IMR-90 (cell line): ENCODE results near the gene KAZN. TPM values are rescaled to one million over a fixed set of nuclear protein-coding genes. Genes with fewer than 3 reads are reported as not detected.

Experiments used
- ATAC-seq: fragments of 200-7000 bp; cut with Tn5 transposase; 2 replicates; pipeline ENCODE4 v1.9.1; 2020; ENCODE audit warnings: low read depth, mild to moderate bottlenecking, moderate library complexity
- BruUV-seq: library from RNA; stranded (reverse); fragments of 400-500 nt; replicated peaks from 2 replicates; lab custom pipeline; 2021; lab: Mats Ljungman, UMichigan
- CTCF ChIA-PET: fragments of 300-600 bp; formaldehyde crosslinking; extraction: SDS; loops from one replicate; lab custom pipeline; 2021; ENCODE audit warnings: antibody characterized with exemption; lab: Yijun Ruan, JAX
- POLR2A ChIA-PET: fragments of 300-600 bp; sonication (Branson Sonifier 250); formaldehyde crosslinking; loops from one replicate; lab custom pipeline; 2022; ENCODE audit warnings: antibody characterized with exemption; ENCODE audit not compliant: unreplicated experiment; lab: Charles Lee
- DNase-seq: peaks from one replicate; pipeline ENCODE4 v3.0.0; 2013
- H2AFZ ChIP-seq: replicated peaks from 2 replicates; pipeline ENCODE3; 2013; ENCODE audit warnings: low read length, mild to moderate bottlenecking; ENCODE audit not compliant: poor library complexity
- H2AK5ac ChIP-seq: 2 replicates; pipeline ENCODE4 v1.6.1; 2013; ENCODE audit warnings: low read depth, low read length, inconsistent platforms
- H2AK9ac ChIP-seq: replicated peaks from 2 replicates; pipeline ENCODE3; 2013; ENCODE audit warnings: mild to moderate bottlenecking, low read depth, low read length, moderate library complexity; ENCODE audit not compliant: poor library complexity
- H2BK120ac ChIP-seq: 2 replicates; pipeline ENCODE4 v1.6.1; 2013; ENCODE audit warnings: low read depth, low read length, inconsistent platforms
- H2BK15ac ChIP-seq: 3 replicates; pipeline ENCODE4 v1.6.1; 2013; ENCODE audit warnings: low read depth, low read length, inconsistent platforms
- H2BK20ac ChIP-seq: 2 replicates; pipeline ENCODE4 v1.6.1; 2013; ENCODE audit warnings: low read depth, mild to moderate bottlenecking, inconsistent platforms, low read length, moderate library complexity
- H2BK5ac ChIP-seq: 2 replicates; pipeline ENCODE4 v1.6.1; 2013; ENCODE audit warnings: mild to moderate bottlenecking, low read depth, low read length, inconsistent platforms; ENCODE audit not compliant: poor library complexity, severe bottlenecking
- H3K14ac ChIP-seq: replicated peaks from 2 replicates; pipeline ENCODE4 v1.6.1; 2013; ENCODE audit warnings: low read depth, low read length, inconsistent platforms
- H3K18ac ChIP-seq: 2 replicates; pipeline ENCODE4 v1.6.1; 2013; ENCODE audit warnings: low read depth, low read length, control low read depth
- H3K23ac ChIP-seq: 2 replicates; pipeline ENCODE4 v1.6.1; 2013; ENCODE audit warnings: low read depth, low read length, inconsistent platforms
- H3K27ac ChIP-seq: 2 replicates; pipeline ENCODE4 v1.5.1; 2013; ENCODE audit warnings: mild to moderate bottlenecking, control low read depth, low read length; ENCODE audit not compliant: insufficient read depth
- H3K27me3 ChIP-seq: 2 replicates; pipeline ENCODE4 v1.6.1; 2013; ENCODE audit warnings: low read length; ENCODE audit not compliant: control insufficient read depth, insufficient read depth
- H3K36me3 ChIP-seq: 2 replicates; pipeline ENCODE4 v1.6.1; 2013; ENCODE audit warnings: low read length, mixed read lengths; ENCODE audit not compliant: control insufficient read depth, insufficient read depth
- H3K4ac ChIP-seq: 2 replicates; pipeline ENCODE4 v1.6.1; 2013; ENCODE audit warnings: low read depth, low read length, inconsistent platforms
- H3K4me1 ChIP-seq: 2 replicates; pipeline ENCODE4 v1.6.1; 2013; ENCODE audit warnings: low read length, mixed read lengths; ENCODE audit not compliant: control insufficient read depth, insufficient read depth
- H3K4me2 ChIP-seq: 2 replicates; pipeline ENCODE4 v1.6.1; 2013; ENCODE audit warnings: low read depth, mild to moderate bottlenecking, control low read depth, low read length, moderate library complexity
- H3K4me3 ChIP-seq: 2 replicates; pipeline ENCODE4 v1.5.1; 2013; ENCODE audit warnings: low read depth, mild to moderate bottlenecking, control low read depth, low read length, moderate library complexity; ENCODE audit not compliant: insufficient read depth
- H3K56ac ChIP-seq: 2 replicates; pipeline ENCODE4 v1.6.1; 2013; ENCODE audit warnings: low read length, inconsistent platforms; ENCODE audit not compliant: insufficient read depth; ENCODE audit errors: extremely low read depth
- H3K79me1 ChIP-seq, 2 experiments: 2 replicates each; pipeline ENCODE4 v1.6.1; 2013; ENCODE audit warnings: low read length in 2 of 2, inconsistent platforms in 1 of 2, low read depth in 1 of 2
- H3K9ac ChIP-seq: 2 replicates; pipeline ENCODE4 v1.6.1; 2013; ENCODE audit warnings: low read depth, low read length, control low read depth
- H3K9me1 ChIP-seq: 2 replicates; pipeline ENCODE4 v1.6.1; 2013; ENCODE audit warnings: low read length, inconsistent platforms; ENCODE audit not compliant: insufficient read depth
- H3K9me3 ChIP-seq: 2 replicates; pipeline ENCODE4 v1.6.1; 2013; ENCODE audit warnings: low read length; ENCODE audit not compliant: control insufficient read depth, insufficient read depth
- H4K20me1 ChIP-seq: 2 replicates; pipeline ENCODE4 v1.6.1; 2013; ENCODE audit warnings: low read length, inconsistent platforms; ENCODE audit not compliant: insufficient read depth
- H4K5ac ChIP-seq: 2 replicates; pipeline ENCODE4 v1.6.1; 2013; ENCODE audit warnings: mild to moderate bottlenecking, low read depth, low read length, control low read depth
- H4K8ac ChIP-seq, 2 experiments: 2 replicates each; pipeline ENCODE4 v1.6.1; 2013; ENCODE audit warnings: low read depth in 2 of 2, low read length in 2 of 2, control low read depth in 1 of 2, inconsistent platforms in 1 of 2
- H4K91ac ChIP-seq: 2 replicates; pipeline ENCODE4 v1.6.1; 2013; ENCODE audit warnings: low read depth, low read length, inconsistent platforms; ENCODE audit not compliant: insufficient read depth
- FOS ChIP-seq: fragments of 150-350 bp; IDR thresholded peaks from 2 replicates; pipeline ENCODE4 v1.6.1; 2016; ENCODE audit warnings: low read depth, low read length
- POLR2A ChIP-seq: IDR thresholded peaks from 2 replicates; pipeline ENCODE4 v1.6.1; 2012; ENCODE audit warnings: mild to moderate bottlenecking, low read depth, low read length
- RAD21 ChIP-seq: IDR thresholded peaks from 2 replicates; pipeline ENCODE4 v1.6.1; 2012; ENCODE audit warnings: low read length, improper control_type of control experiment
- RCOR1 ChIP-seq: IDR thresholded peaks from 2 replicates; pipeline ENCODE4 v1.6.1; 2012; ENCODE audit warnings: mild to moderate bottlenecking, low read length, improper control_type of control experiment; ENCODE audit not compliant: insufficient replicate concordance
- SMC3 ChIP-seq: fragments of 150-350 bp; IDR thresholded peaks from 2 replicates; pipeline ENCODE4 v1.6.1; 2016; ENCODE audit warnings: low read depth, mild to moderate bottlenecking, antibody characterized with exemption, low read length, moderate library complexity
- WGBS, 2 experiments: methylation state at CpG; one replicate each; pipeline versions ENCODE4 v1.1.5 to v1.1.7; 2013; ENCODE audit warnings: missing lambda C conversion rate in 2 of 2; ENCODE audit not compliant: insufficient read length in 1 of 2; ENCODE audit errors: extremely low coverage in 2 of 2; 5-methylcytosine and 5-hydroxymethylcytosine counted together
- dilution Hi-C: fragments of 300-500 bp; cut with HindIII; formaldehyde crosslinking; loops from one replicate; pipeline ENCODE4 v1.14.3; 2018; ENCODE audit warnings: low sequenced_read_pairs; ENCODE audit not compliant: unreplicated experiment
- in situ Hi-C: fragments of 300-500 bp; cut with MboI; formaldehyde crosslinking; loops from 3 replicates; pipeline ENCODE4 v1.14.3; 2019; ENCODE audit warnings: low sequenced_read_pairs, inconsistent platforms, mixed read lengths
- intact Hi-C: fragments of 100-400 bp; cut with micrococcal nuclease; formaldehyde crosslinking; loops from 2 replicates; pipeline ENCODE4 v1.10.0; 2022
- polyA plus RNA-seq, 3 experiments: library from polyadenylated mRNA; depleted of rRNA; stranded (reverse); fragments of >200 nt; gene quantifications; 2 replicates each; pipeline ENCODE4 v1.2.3, GENCODE V29; 2012; ENCODE audit warnings: low replicate concordance in 1 of 3
- total RNA-seq: library from RNA; depleted of rRNA; stranded (reverse); fragments of >200 nt; gene quantifications from 2 replicates; pipeline ENCODE4 v1.2.3, GENCODE V29; 2012
- TF ChIP-seq, protein P1 (sequence below): fragments of 150-350 bp; IDR thresholded peaks from 2 replicates; pipeline ENCODE4 v1.6.1; 2016; ENCODE audit warnings: low read depth, mild to moderate bottlenecking, low read length, moderate library complexity, borderline replicate concordance
- TF ChIP-seq, protein P2 (sequence below): conservative IDR thresholded peaks from 2 replicates; pipeline ENCODE4 v1.5.1; 2012; ENCODE audit warnings: mild to moderate bottlenecking, low read depth, low read length, improper control_type of control experiment

KAZN gene
- total and polyA plus RNA-seq, 2 of the 4 experiments (the other 2 are of a cell fraction) = 5.2 to 10.5 TPM

GRCh38 chr1:15125101-15125745, 526.7 kb downstream of the KAZN start:
- dilution Hi-C loops (no loop called here), intact Hi-C loops (no loop called here), in situ Hi-C loops (no loop called here)
- H3K79me1 ChIP-seq = no peaks in the 10 kb centered on the region
- H4K20me1 ChIP-seq = no peaks in the 10 kb centered on the region; the same call in 1 of the 2 replicates
- POLR2A ChIA-PET = no interaction called here
- DNase-seq (no peak), ATAC-seq (no peak)
- H2AK5ac ChIP-seq = no peak overlapping the region
- H3K18ac ChIP-seq = no peak overlapping the region
- H3K23ac ChIP-seq = no peak overlapping the region
- 80% methylated on average over 2 of the region's 7 CpGs; no CpG with 5 or more reads in 1 of the 2 experiments for WGBS, 2 experiments
- H3K9me3 ChIP-seq = peaks cover 5% of the 10 kb centered on the region
- no peak overlapping the region for H4K91ac ChIP-seq
- H2AK9ac ChIP-seq = no peak overlapping the region
- no peak overlapping the region for H3K9ac ChIP-seq
- no peak overlapping the region for H2AFZ ChIP-seq
- peaks cover 23% of the 10 kb centered on the region for H3K27me3 ChIP-seq
- H3K4me3 ChIP-seq = no peak overlapping the region
- no TSS peak for BruUV-seq
- no peaks in the 10 kb centered on the region for H3K4me1 ChIP-seq
- no peak overlapping the region for H2BK120ac ChIP-seq
- H3K4ac ChIP-seq = no peak overlapping the region
- no peak overlapping the region for H2BK20ac ChIP-seq
- CTCF ChIA-PET = interaction anchor here (0.6 to 1.1 kb wide), 2 partner anchors 27 to 1601 kb away, joined by 3 read pairs; no protein-coding TSS in a partner anchor
- H3K14ac ChIP-seq = no peak overlapping the region
- TF ChIP-seq, protein P1, sequence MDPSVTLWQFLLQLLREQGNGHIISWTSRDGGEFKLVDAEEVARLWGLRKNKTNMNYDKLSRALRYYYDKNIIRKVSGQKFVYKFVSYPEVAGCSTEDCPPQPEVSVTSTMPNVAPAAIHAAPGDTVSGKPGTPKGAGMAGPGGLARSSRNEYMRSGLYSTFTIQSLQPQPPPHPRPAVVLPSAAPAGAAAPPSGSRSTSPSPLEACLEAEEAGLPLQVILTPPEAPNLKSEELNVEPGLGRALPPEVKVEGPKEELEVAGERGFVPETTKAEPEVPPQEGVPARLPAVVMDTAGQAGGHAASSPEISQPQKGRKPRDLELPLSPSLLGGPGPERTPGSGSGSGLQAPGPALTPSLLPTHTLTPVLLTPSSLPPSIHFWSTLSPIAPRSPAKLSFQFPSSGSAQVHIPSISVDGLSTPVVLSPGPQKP = no peak
- TF ChIP-seq RAD21 (no peak), SMC3 (no peak), FOS (no peak), RCOR1 (no peak), POLR2A (no peak)
- TF ChIP-seq, protein P2, sequence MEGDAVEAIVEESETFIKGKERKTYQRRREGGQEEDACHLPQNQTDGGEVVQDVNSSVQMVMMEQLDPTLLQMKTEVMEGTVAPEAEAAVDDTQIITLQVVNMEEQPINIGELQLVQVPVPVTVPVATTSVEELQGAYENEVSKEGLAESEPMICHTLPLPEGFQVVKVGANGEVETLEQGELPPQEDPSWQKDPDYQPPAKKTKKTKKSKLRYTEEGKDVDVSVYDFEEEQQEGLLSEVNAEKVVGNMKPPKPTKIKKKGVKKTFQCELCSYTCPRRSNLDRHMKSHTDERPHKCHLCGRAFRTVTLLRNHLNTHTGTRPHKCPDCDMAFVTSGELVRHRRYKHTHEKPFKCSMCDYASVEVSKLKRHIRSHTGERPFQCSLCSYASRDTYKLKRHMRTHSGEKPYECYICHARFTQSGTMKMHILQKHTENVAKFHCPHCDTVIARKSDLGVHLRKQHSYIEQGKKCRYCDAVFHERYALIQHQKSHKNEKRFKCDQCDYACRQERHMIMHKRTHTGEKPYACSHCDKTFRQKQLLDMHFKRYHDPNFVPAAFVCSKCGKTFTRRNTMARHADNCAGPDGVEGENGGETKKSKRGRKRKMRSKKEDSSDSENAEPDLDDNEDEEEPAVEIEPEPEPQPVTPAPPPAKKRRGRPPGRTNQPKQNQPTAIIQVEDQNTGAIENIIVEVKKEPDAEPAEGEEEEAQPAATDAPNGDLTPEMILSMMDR = no peak
- no peaks in the 10 kb centered on the region for H3K36me3 ChIP-seq
- H4K8ac ChIP-seq = no peak overlapping the region
- no peak overlapping the region for H4K5ac ChIP-seq
- H3K9me1 ChIP-seq = no peaks in the 10 kb centered on the region
- H3K27ac ChIP-seq = no peak overlapping the region
- H2BK5ac ChIP-seq = no peak overlapping the region
- no peak overlapping the region for H3K56ac ChIP-seq
- H3K4me2 ChIP-seq = no peak overlapping the region
- H2BK15ac ChIP-seq = no peak overlapping the region
